Breast epithelium (tissue), 4 donors: ENCODE results near the gene CIROP. TPM values are rescaled to one million over a fixed set of nuclear protein-coding genes. Genes with fewer than 3 reads are reported as not detected.
A peak's percentile ranks its signal among the peaks of the same experiment; 100 is the strongest.

Source experiments
- DNase-seq, 2 donors: peaks; one replicate each; pipeline ENCODE4 v3.0.0-alpha.2; 2019; ENCODE audit warnings: low spot score in 2 of 2
- H3K27ac ChIP-seq, 2 donors: fragments of 200-600 bp; sonication (generic) in 1 of 2; one replicate each; pipeline ENCODE4 v1.5.1; 2016 to 2019; ENCODE audit warnings: mild to moderate bottlenecking in 1 of 2
- H3K27me3 ChIP-seq, 2 donors: fragments of 200-600 bp; sonication (generic) in 1 of 2; one replicate each; pipeline versions ENCODE4 v1.5.1 to v1.6.0; 2017 to 2019; ENCODE audit warnings: control low read depth in 1 of 2, mild to moderate bottlenecking in 1 of 2
- H3K36me3 ChIP-seq: fragments of 200-600 bp; one replicate; pipeline ENCODE4 v1.5.1; 2019
- H3K4me1 ChIP-seq, 2 donors: fragments of 200-600 bp; sonication (generic); one replicate each; pipeline ENCODE4 v1.5.1; 2016 to 2019; ENCODE audit warnings: control low read depth in 1 of 2
- H3K4me3 ChIP-seq, 3 donors: fragments of 200-600 bp; sonication (generic); 1 replicate in 2 of 3; 2 replicates in 1 of 3; pipeline ENCODE4 v1.5.1; 2016 to 2019; ENCODE audit warnings: mild to moderate bottlenecking in 3 of 3, moderate library complexity in 2 of 3
- H3K9me3 ChIP-seq, 2 donors: fragments of 200-600 bp; sonication (generic) in 1 of 2; one replicate each; pipeline ENCODE4 v1.5.1; 2016 to 2019; ENCODE audit warnings: control low read depth in 1 of 2
- POLR2A ChIP-seq: fragments of 450-650 bp; IDR thresholded peaks from one replicate; pipeline ENCODE4 v1.6.1; 2016; ENCODE audit warnings: antibody characterized with exemption, mild to moderate bottlenecking, moderate library complexity
- POLR2AphosphoS5 ChIP-seq, 3 donors: sonication (generic); formaldehyde crosslinking; IDR thresholded peaks; one replicate each; pipeline ENCODE4 v1.6.1; 2017; ENCODE audit warnings: antibody characterized with exemption in 3 of 3
- intact Hi-C: fragments of 100-400 bp; cut with DNase I; formaldehyde crosslinking; loops from one replicate; pipeline ENCODE4 v1.15.1; 2023; ENCODE audit warnings: low total_unique reads
- total RNA-seq, 3 donors: library from RNA; depleted of rRNA; stranded (reverse); fragments of >200 nt; gene quantifications; one replicate each; pipeline ENCODE4 v1.1.0, GENCODE V29; 2016
- TF ChIP-seq, protein P1 (sequence below), 3 donors: fragments of 450-650 bp; IDR thresholded peaks; one replicate each; pipeline ENCODE4 v1.5.1; 2016 to 2017; ENCODE audit warnings: antibody characterized with exemption in 3 of 3, mild to moderate bottlenecking in 3 of 3, moderate library complexity in 3 of 3

CIROP gene
- total RNA-seq, 3 donors from 2014 or later: not detected

DNA sequence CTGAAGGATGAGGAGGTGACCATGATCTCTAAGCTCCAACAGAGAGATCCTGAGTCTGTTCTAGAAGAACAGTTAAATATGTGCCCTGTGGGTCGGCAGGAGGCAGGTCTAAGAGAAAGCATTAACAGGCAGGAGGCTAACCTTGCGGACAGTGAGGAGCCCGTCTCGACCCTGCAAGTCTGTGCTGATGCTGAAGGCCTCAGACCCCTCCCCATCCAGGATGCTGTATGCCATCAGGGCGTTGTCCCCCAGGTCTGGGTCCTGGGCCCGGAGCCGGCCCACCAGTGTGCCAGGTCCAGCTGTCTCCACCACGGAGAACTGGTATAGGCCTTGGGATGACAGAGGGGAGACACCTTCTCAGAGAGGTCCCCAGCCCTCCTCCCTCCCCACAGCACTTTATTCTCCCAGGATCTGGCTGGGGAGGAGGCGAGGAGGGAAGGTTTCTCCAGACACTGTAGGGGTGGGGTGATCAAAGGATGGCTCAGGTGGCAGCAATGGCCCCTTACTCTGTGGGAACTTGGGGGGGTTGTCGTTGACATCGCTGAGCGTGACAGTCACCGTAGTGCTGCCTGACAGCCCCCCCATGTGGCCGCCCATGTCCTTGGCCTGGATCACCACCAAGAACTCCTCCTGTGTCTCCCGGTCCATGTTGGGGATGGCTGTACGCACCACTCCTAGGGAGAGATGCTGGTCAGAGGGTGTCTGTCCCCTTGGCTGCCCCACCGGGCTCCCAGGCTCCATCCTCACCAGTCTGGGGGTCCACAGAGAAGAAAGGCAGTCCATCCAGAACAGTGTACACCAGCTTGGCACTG, 50.6 kb downstream of the CIROP start:
- no peak for TF ChIP-seq POLR2AphosphoS5 (IDR thresholded peaks at IDR 0.05)
- no peak for TF ChIP-seq POLR2A
- TF ChIP-seq, protein P1, sequence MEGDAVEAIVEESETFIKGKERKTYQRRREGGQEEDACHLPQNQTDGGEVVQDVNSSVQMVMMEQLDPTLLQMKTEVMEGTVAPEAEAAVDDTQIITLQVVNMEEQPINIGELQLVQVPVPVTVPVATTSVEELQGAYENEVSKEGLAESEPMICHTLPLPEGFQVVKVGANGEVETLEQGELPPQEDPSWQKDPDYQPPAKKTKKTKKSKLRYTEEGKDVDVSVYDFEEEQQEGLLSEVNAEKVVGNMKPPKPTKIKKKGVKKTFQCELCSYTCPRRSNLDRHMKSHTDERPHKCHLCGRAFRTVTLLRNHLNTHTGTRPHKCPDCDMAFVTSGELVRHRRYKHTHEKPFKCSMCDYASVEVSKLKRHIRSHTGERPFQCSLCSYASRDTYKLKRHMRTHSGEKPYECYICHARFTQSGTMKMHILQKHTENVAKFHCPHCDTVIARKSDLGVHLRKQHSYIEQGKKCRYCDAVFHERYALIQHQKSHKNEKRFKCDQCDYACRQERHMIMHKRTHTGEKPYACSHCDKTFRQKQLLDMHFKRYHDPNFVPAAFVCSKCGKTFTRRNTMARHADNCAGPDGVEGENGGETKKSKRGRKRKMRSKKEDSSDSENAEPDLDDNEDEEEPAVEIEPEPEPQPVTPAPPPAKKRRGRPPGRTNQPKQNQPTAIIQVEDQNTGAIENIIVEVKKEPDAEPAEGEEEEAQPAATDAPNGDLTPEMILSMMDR (IDR thresholded peaks at IDR 0.05): no peak
- intact Hi-C loops: loop anchor here (1.0 kb wide), 1 partner anchor 73 kb away; no protein-coding TSS in a partner anchor

DNA sequence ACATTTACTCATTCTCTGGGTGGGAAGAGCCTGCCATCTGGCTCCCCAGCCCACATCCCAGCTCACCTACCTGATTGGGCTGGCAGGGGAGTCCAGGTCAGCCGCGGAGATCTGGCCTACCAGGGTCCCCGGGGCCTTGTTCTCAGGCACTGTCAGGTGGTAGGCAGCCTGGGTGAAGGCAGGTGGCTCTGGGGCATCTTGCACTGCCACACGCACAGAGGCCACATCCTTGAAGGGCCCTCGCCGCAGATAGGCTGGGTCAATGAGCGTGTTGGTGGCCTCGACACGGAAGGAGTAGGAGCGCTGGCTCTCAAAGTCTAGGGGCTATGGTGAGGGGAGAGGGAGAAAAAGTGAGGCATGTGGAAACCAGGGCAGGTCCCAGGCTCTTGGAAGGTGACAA, 51.4 kb downstream of the CIROP start:
- DNase-seq: no peak
- Histone ChIP-seq H3K4me1 (peaks cover 0 to 9% of the 10 kb centered on the region in 2 donors), H3K27ac (no peak overlapping the region), H3K27me3 (no peaks in the 10 kb centered on the region), H3K36me3 (no peaks in the 10 kb centered on the region), H3K9me3 (no peaks in the 10 kb centered on the region), H3K4me3 (no peak overlapping the region)
- no peak for TF ChIP-seq POLR2A
- no peak for TF ChIP-seq POLR2AphosphoS5 (IDR thresholded peaks at IDR 0.05)
- TF ChIP-seq, protein P1 (IDR thresholded peaks at IDR 0.05): no peak
- intact Hi-C loops: loop anchor here (1.0 kb wide), 1 partner anchor 72 kb away; no protein-coding TSS in a partner anchor

More for the DNA sequence above, 50.6 kb downstream of the CIROP start:
- Histone ChIP-seq H3K4me1 (peaks cover 0 to 9% of the 10 kb centered on the region in 2 donors), H3K9me3 (no peaks in the 10 kb centered on the region), H3K27ac (no peak overlapping the region), H3K4me3 (no peak overlapping the region), H3K27me3 (no peaks in the 10 kb centered on the region), H3K36me3 (peaks cover 5% of the 10 kb centered on the region)
- DNase-seq: no peak

DNA sequence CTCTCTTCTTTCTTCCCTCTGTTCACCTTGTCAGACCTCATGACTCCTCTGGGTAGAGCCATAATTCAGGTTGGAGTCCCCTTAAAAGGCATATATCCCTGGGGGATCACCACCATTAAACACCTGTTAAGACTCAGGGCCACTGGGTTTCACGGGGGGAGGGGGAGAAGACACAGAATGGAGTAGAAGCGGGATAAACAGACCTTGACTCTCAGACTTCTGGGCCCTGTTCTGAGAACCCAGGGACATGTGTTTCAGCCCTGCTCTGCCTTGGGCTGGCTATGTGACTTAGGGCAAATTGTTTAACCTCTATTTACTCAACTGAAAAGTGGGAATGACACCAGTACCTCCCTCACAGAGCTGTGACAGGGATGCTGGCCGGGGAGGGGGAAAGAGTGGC, 52.1 kb downstream of the CIROP start:
- Histone ChIP-seq H3K4me1 (peaks cover 0 to 9% of the 10 kb centered on the region in 2 donors), H3K36me3 (no peaks in the 10 kb centered on the region), H3K9me3 (no peaks in the 10 kb centered on the region), H3K27ac (no peak overlapping the region), H3K27me3 (no peaks in the 10 kb centered on the region), H3K4me3 (no peak overlapping the region)
- no peak for TF ChIP-seq POLR2A
- TF ChIP-seq, protein P1 (IDR thresholded peaks at IDR 0.05): no peak
- no peak for TF ChIP-seq POLR2AphosphoS5 (IDR thresholded peaks at IDR 0.05)
- intact Hi-C loops: loop anchor here (1.0 kb wide), 1 partner anchor 71 kb away; no protein-coding TSS in a partner anchor
- DNase-seq: no peak

DNA sequence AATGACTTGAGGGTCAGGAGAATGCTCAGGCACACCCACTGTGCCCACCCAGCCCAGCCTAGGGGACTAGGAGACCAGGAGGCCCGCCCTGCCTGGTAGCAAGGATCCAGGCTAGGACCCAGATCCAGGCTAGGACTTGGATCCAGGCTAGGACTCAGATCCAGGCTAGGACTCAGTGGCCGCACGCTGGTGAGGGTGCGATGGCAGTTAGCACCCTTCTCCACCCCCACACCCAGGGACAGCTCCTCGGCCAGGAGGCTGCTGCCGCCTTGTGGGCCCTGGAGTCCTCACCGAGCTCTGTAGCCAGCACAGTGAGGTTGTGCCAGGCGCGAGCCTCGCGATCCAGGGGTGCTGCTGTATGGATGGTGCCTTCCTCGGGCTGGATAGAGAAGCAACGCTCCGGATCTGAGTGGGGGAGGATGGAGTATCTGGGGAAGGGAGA, 52.6 kb downstream of the CIROP start:
- no peak overlapping the region for H3K4me3 ChIP-seq
- no peaks in the 10 kb centered on the region for H3K27me3 ChIP-seq
- no peak for DNase-seq
- H3K4me1 ChIP-seq: peaks cover 0 to 9% of the 10 kb centered on the region in 2 donors
- intact Hi-C loops: no loop called here
- no peaks in the 10 kb centered on the region for H3K36me3 ChIP-seq
- TF ChIP-seq, protein P1 (IDR thresholded peaks at IDR 0.05): peak in 2 of 3 donors; percentile 12 to 13
- no peak for TF ChIP-seq POLR2AphosphoS5 (IDR thresholded peaks at IDR 0.05)
- H3K9me3 ChIP-seq: no peaks in the 10 kb centered on the region
- no peak overlapping the region for H3K27ac ChIP-seq
